22Rv1 (cell line): ENCODE data around the gene KAT2A.

ENCODE experiments used
- ZFX ChIP-seq: fragments of 450-650 bp; IDR thresholded peaks from 2 replicates; pipeline ENCODE4 v1.6.1; 2017; ENCODE audit warnings: antibody characterized with exemption, borderline replicate concordance
- TF ChIP-seq, protein P1 (sequence below): fragments of 450-650 bp; IDR thresholded peaks from 2 replicates; pipeline ENCODE4 v1.5.1; 2017; ENCODE audit warnings: mild to moderate bottlenecking

DNA sequence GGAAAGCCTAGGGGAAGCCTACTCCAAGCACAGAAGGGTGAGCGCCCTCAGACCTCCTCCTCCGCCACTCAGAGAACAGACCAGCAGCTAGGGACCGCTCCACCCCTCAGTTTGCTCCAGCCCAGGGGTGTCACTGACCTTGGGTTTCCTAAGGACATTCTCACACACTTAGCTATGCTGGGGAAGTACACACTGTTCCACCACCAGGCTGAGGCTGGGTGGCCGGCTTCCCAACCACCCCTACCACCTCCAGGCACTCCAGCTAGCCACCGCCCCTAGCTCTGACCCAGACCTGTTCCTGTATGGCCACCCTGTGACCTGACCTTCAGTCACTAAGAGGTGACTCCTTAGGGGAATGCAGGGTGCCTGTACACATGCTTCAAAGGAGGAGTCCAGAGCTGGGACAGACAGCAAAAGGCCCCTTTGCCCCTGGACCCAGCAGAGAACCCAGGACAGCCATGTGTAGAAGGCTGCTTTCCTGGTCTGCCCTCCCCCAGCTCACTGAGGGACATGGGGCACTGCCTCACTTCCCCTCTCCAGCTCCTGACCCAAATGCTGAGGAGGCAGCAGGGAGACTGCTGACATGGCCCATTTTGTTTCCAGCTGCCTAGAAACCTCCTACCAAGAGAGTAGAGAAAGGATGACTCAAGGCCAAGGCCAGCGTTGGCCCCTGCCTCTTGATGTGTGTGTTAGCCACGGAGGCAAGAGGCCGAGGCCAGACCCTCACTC is 8.1 kb upstream of the KAT2A start:
- TF ChIP-seq, protein P1, sequence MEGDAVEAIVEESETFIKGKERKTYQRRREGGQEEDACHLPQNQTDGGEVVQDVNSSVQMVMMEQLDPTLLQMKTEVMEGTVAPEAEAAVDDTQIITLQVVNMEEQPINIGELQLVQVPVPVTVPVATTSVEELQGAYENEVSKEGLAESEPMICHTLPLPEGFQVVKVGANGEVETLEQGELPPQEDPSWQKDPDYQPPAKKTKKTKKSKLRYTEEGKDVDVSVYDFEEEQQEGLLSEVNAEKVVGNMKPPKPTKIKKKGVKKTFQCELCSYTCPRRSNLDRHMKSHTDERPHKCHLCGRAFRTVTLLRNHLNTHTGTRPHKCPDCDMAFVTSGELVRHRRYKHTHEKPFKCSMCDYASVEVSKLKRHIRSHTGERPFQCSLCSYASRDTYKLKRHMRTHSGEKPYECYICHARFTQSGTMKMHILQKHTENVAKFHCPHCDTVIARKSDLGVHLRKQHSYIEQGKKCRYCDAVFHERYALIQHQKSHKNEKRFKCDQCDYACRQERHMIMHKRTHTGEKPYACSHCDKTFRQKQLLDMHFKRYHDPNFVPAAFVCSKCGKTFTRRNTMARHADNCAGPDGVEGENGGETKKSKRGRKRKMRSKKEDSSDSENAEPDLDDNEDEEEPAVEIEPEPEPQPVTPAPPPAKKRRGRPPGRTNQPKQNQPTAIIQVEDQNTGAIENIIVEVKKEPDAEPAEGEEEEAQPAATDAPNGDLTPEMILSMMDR, result no peak
- no peak for TF ChIP-seq ZFX
